Keratinocyte (primary cell): ENCODE data around the gene RGL1. TPM values are rescaled to one million over a fixed set of nuclear protein-coding genes. Genes with fewer than 3 reads are reported as not detected.

Source experiments
- DNase-seq: peaks from one replicate; pipeline ENCODE4 v3.0.0-alpha.2; 2011; ENCODE audit warnings: low read depth, missing footprints, low spot score
- FAIRE-seq: peaks from 2 replicates; lab custom pipeline; 2011; peaks lifted over from hg19 to GRCh38; lab: Jason Lieb, UNC
- H2AFZ ChIP-seq: 2 replicates; pipeline ENCODE4 v1.6.0; 2012; ENCODE audit warnings: low read length, control low read depth, inconsistent platforms; ENCODE audit not compliant: control insufficient read depth
- H3K27ac ChIP-seq: 2 replicates; pipeline ENCODE4 v1.5.1; 2011; ENCODE audit warnings: low read length; ENCODE audit not compliant: control insufficient read depth, insufficient read depth
- H3K27me3 ChIP-seq: 3 replicates; pipeline ENCODE4 v1.6.0; 2011; ENCODE audit warnings: low read length; ENCODE audit not compliant: control insufficient read depth, insufficient read depth; ENCODE audit errors: extremely low read depth
- H3K36me3 ChIP-seq, 2 experiments: 2 replicates in 1 of 2; 3 replicates in 1 of 2; pipeline ENCODE4 v1.5.1; 2011; ENCODE audit warnings: low read length in 2 of 2, mild to moderate bottlenecking in 1 of 2; ENCODE audit not compliant: control insufficient read depth in 2 of 2, insufficient read depth in 2 of 2; ENCODE audit errors: extremely low read depth in 1 of 2
- H3K4me1 ChIP-seq: 3 replicates; pipeline ENCODE4 v1.5.1; 2011; ENCODE audit warnings: low read length; ENCODE audit not compliant: control insufficient read depth, insufficient read depth; ENCODE audit errors: extremely low read depth
- H3K4me2 ChIP-seq: 3 replicates; pipeline ENCODE4 v1.6.0; 2011; ENCODE audit warnings: low read depth, low read length; ENCODE audit not compliant: control insufficient read depth, insufficient read depth; ENCODE audit errors: extremely low read depth
- H3K4me3 ChIP-seq, 3 experiments: fragments of 200-600 bp in 1 of 3; sonication (generic) in 1 of 3; 2 replicates in 2 of 3; 3 replicates in 1 of 3; pipeline ENCODE4 v1.5.1; 2011 to 2016; ENCODE audit warnings: low read length in 3 of 3, mild to moderate bottlenecking in 3 of 3, control low read depth in 2 of 3, inconsistent platforms in 1 of 3, low read depth in 1 of 3, mixed read lengths in 1 of 3, mixed run types in 1 of 3, moderate library complexity in 1 of 3; ENCODE audit not compliant: control insufficient read depth in 2 of 3, insufficient read depth in 2 of 3; ENCODE audit errors: extremely low read depth in 1 of 3
- H3K79me2 ChIP-seq: 2 replicates; pipeline ENCODE4 v1.6.0; 2012; ENCODE audit warnings: low read length; ENCODE audit not compliant: control insufficient read depth, insufficient read depth
- H3K9ac ChIP-seq: 3 replicates; pipeline ENCODE4 v1.6.0; 2011; ENCODE audit warnings: low read length; ENCODE audit not compliant: control insufficient read depth, insufficient read depth; ENCODE audit errors: extremely low read depth
- H3K9me1 ChIP-seq: 3 replicates; pipeline ENCODE4 v1.6.0; 2011; ENCODE audit warnings: low read length; ENCODE audit not compliant: control insufficient read depth, insufficient read depth; ENCODE audit errors: extremely low read depth
- H3K9me3 ChIP-seq: 2 replicates; pipeline ENCODE4 v1.5.1; 2012; ENCODE audit warnings: low read depth, low read length; ENCODE audit not compliant: control insufficient read depth
- H4K20me1 ChIP-seq: 3 replicates; pipeline ENCODE4 v1.6.0; 2011; ENCODE audit warnings: low read length; ENCODE audit not compliant: control insufficient read depth, insufficient read depth; ENCODE audit errors: extremely low read depth
- EZH2 ChIP-seq: IDR thresholded peaks from one replicate; pipeline ENCODE4 v1.6.1; 2012; ENCODE audit warnings: inconsistent platforms, mild to moderate bottlenecking, low read length, moderate library complexity
- dilution Hi-C: fragments of 300-500 bp; cut with MboI; formaldehyde crosslinking; loops from one replicate; pipeline ENCODE4 v1.7.0; 2020; ENCODE audit warnings: low sequenced_read_pairs; ENCODE audit not compliant: extremely low pct_ligation_motif_present
- polyA plus RNA-seq, 5 experiments: library from polyadenylated mRNA; depleted of rRNA in 3 of 5; stranded (reverse) in 3 of 5; stranded (forward) in 1 of 5; unstranded in 1 of 5; fragments of >200 nt; gene quantifications; 1 replicate in 1 of 5; 2 replicates in 3 of 5; 3 replicates in 1 of 5; pipeline versions ENCODE4 v1.2.1 to v1.2.3, GENCODE V29; 2011 to 2012; ENCODE audit warnings: missing spikeins in 2 of 5, low read depth in 1 of 5, low replicate concordance in 1 of 5
- TF ChIP-seq, protein P1 (sequence below), 3 experiments: IDR thresholded peaks in 1 of 3; conservative IDR thresholded peaks in 1 of 3; optimal IDR thresholded peaks in 1 of 3; 2 replicates in 2 of 3; 3 replicates in 1 of 3; pipeline versions ENCODE3 to v1.5.1; 2011; ENCODE audit warnings: low read length in 3 of 3, mild to moderate bottlenecking in 3 of 3, moderate library complexity in 2 of 3, control low read depth in 1 of 3, inconsistent platforms in 1 of 3; ENCODE audit not compliant: insufficient read depth in 2 of 3; ENCODE audit errors: extremely low read depth in 1 of 3

Gene RGL1
- polyA plus RNA-seq, 1 donor (not counting 4 experiments of a cell fraction or from before 2014, with no cell fraction given): 1.2 TPM

DNA sequence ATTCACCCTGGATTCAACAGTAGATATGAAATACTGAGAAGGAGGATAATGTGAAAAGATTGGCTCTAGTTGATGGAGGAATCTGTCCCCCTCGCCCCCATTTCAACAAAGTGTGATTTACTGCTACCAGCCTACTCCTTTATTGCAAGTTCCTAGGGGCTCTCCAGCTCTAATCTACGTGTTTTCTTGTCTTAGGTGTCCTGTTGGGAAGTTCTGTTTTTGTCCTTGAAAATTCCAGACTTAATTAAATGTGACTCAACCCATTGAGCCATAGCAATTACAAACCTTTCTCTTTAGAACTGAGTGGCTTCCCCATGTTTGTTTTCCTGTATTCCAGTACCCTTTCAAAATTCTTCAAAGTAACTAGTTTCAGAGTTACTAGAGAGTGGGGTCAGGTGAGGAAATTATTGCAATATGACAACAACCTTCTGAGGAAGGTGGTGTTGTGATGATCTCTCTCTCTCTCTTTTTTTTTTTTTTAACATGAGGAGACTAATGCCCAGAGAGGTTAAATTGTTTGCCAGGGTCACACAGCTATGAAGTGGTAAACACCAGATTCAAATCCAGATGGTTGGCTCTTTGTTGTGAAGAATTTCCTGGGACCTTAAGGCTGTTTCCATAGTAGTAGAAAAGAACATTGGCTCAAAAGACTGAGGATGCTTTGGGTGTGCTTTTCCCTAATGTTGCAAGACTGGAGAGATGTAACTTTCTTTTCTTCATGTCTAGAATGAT, 3.5 kb downstream of the RGL1 start:
- H3K36me3 ChIP-seq: no peaks in the 10 kb centered on the region
- H3K9ac ChIP-seq: no peak overlapping the region
- no peaks in the 10 kb centered on the region for H3K79me2 ChIP-seq
- H3K4me2 ChIP-seq: no peak overlapping the region
- H3K4me1 ChIP-seq: peaks cover 35% of the 10 kb centered on the region
- H3K27ac ChIP-seq: no peak overlapping the region
- no peak for FAIRE-seq
- dilution Hi-C loops: no loop called here
- H2AFZ ChIP-seq: no peak overlapping the region
- no peaks in the 10 kb centered on the region for H4K20me1 ChIP-seq
- H3K27me3 ChIP-seq: no peaks in the 10 kb centered on the region
- no peaks in the 10 kb centered on the region for H3K9me1 ChIP-seq
- no peak overlapping the region for H3K4me3 ChIP-seq
- no peaks in the 10 kb centered on the region for H3K9me3 ChIP-seq
- TF ChIP-seq, protein P1, sequence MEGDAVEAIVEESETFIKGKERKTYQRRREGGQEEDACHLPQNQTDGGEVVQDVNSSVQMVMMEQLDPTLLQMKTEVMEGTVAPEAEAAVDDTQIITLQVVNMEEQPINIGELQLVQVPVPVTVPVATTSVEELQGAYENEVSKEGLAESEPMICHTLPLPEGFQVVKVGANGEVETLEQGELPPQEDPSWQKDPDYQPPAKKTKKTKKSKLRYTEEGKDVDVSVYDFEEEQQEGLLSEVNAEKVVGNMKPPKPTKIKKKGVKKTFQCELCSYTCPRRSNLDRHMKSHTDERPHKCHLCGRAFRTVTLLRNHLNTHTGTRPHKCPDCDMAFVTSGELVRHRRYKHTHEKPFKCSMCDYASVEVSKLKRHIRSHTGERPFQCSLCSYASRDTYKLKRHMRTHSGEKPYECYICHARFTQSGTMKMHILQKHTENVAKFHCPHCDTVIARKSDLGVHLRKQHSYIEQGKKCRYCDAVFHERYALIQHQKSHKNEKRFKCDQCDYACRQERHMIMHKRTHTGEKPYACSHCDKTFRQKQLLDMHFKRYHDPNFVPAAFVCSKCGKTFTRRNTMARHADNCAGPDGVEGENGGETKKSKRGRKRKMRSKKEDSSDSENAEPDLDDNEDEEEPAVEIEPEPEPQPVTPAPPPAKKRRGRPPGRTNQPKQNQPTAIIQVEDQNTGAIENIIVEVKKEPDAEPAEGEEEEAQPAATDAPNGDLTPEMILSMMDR (optimal IDR thresholded peaks at IDR 0.05 in 1 of 3, IDR thresholded peaks at IDR 0.05 in 1 of 3, conservative IDR thresholded peaks at IDR 0.05 in 1 of 3; ENCODE audit: extremely low read depth in 1 of 3, insufficient read depth in 2 of 3, low read length in 3 of 3): no peak
- TF ChIP-seq EZH2: no peak
- no peak for DNase-seq

DNA sequence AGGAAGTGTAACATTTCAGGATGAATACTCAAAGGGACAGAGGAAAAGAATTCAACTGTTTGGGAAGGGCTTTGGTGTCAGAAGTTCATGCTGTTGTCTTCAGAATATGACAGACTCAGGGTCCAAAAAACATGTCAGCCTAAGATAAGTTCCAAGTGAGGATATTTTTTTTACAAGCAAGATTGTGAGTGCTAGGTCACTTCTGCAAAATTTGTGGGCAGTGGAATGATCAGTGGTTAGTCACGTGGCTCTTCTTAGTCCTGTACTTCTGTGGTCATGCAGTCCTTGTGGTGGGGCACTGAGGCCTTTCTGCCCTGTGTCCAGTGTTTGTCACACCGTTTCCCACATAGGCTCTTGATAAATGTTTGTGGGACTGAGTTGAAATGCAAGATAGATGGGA, 5.2 kb downstream of the RGL1 start:
- TF ChIP-seq, protein P1 (optimal IDR thresholded peaks at IDR 0.05 in 1 of 3, IDR thresholded peaks at IDR 0.05 in 1 of 3, conservative IDR thresholded peaks at IDR 0.05 in 1 of 3; ENCODE audit: extremely low read depth in 1 of 3, insufficient read depth in 2 of 3, low read length in 3 of 3): no peak
- no peak for TF ChIP-seq EZH2
- Histone ChIP-seq H3K9ac (no peak overlapping the region), H3K79me2 (no peaks in the 10 kb centered on the region), H2AFZ (no peak overlapping the region), H4K20me1 (no peaks in the 10 kb centered on the region), H3K27ac (no peak overlapping the region), H3K4me3 (no peak overlapping the region), H3K9me3 (no peaks in the 10 kb centered on the region), H3K9me1 (no peaks in the 10 kb centered on the region), H3K27me3 (no peaks in the 10 kb centered on the region), H3K4me2 (no peak overlapping the region), H3K4me1 (peaks cover 29% of the 10 kb centered on the region), H3K36me3 (no peaks in the 10 kb centered on the region)
- no peak for FAIRE-seq
- no peak for DNase-seq
- dilution Hi-C loops: loop anchor here (5.0 kb wide), 1 partner anchor 62 kb away; no protein-coding TSS in a partner anchor
